ENCODE results near the gene PEX5. TPM values are rescaled to one million over a fixed set of nuclear protein-coding genes. Genes with fewer than 3 reads are reported as not detected.

PEX5 gene
- total RNA-seq, 4 donors from 2014 or later, result 51.8 to 67.4 (median 58.0) TPM

DNA sequence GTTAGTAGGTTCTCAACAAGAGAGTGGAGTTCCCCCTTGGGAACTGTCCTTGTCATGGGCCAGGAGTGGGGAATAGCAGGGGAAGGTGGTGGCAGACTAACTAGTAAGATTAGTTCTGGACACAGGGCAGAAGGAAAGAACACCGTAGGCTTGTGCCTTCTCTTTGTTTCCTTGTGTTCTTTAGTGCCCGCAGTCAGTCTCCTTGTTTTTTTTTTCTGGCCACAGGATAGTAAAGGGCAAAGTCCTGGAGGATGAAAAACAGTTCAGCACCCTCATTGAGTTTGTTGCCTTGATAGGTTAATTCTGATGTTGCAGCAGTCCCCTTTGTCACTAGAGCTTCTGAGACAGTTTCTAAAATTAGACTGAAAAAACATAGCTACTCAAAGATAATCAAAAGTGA lies 8.4 kb downstream of the PEX5 start:
- intact Hi-C loops (cut with DNase I; ENCODE audit: low total_unique reads), result no loop called here
- no peaks in the 10 kb centered on the region for H3K36me3 ChIP-seq
- DNase-seq, result no peak

DNA sequence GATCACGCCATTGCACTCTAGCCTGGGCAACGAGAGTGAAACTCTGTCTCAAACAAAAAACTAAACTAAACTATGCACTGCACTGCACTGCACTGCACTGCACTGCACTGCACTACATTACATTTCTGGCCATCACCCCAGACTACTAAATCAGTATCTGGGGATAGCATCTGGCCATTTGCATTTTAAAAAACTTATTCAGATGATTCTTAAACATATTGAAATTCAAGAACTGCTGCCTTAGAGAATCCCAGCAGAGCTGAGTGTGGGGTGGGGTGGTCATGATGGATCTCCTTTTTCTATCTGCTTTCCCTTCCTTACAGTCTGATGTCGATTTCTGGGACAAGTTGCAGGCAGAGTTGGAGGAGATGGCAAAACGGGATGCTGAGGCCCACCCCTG lies 13.6 kb downstream of the PEX5 start:
- Histone ChIP-seq H3K4me3 (no peak overlapping the region), H3K9me3 (no peaks in the 10 kb centered on the region), H3K4me1 (no peaks in the 10 kb centered on the region), H3K27ac (no peak overlapping the region), H3K36me3 (no peaks in the 10 kb centered on the region), H3K27me3 (no peaks in the 10 kb centered on the region)
- no peak for TF ChIP-seq POLR2A (IDR thresholded peaks at IDR 0.05)
- intact Hi-C loops (cut with DNase I; ENCODE audit: low total_unique reads), result no loop called here
- no peak for DNase-seq

More for the DNA sequence above, 8.4 kb downstream of the PEX5 start:
- Histone ChIP-seq H3K27ac (no peak overlapping the region), H3K9me3 (no peaks in the 10 kb centered on the region), H3K4me3 (no peak overlapping the region), H3K4me1 (no peaks in the 10 kb centered on the region), H3K27me3 (no peaks in the 10 kb centered on the region)
- TF ChIP-seq, protein P1, sequence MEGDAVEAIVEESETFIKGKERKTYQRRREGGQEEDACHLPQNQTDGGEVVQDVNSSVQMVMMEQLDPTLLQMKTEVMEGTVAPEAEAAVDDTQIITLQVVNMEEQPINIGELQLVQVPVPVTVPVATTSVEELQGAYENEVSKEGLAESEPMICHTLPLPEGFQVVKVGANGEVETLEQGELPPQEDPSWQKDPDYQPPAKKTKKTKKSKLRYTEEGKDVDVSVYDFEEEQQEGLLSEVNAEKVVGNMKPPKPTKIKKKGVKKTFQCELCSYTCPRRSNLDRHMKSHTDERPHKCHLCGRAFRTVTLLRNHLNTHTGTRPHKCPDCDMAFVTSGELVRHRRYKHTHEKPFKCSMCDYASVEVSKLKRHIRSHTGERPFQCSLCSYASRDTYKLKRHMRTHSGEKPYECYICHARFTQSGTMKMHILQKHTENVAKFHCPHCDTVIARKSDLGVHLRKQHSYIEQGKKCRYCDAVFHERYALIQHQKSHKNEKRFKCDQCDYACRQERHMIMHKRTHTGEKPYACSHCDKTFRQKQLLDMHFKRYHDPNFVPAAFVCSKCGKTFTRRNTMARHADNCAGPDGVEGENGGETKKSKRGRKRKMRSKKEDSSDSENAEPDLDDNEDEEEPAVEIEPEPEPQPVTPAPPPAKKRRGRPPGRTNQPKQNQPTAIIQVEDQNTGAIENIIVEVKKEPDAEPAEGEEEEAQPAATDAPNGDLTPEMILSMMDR (IDR thresholded peaks at IDR 0.05), result no peak

DNA sequence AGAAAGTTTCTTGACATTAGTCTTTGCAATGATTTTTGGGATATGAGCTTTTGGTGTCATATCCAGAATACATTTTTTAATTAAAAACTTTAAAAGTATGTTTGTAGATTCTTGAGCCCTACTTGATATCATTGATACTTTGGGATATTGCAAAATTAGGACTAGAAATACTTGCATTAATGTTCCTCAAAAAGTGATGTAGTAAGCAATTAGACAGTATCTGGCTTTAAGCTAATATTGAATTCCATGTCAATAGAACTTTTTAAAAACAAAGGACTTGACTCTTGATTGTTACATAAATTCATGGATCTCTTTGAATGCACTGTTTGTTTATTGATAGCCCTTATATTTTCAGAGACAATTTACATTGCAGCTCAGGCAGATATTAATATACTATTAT lies 15.6 kb downstream of the PEX5 start:
- H3K9me3 ChIP-seq, result no peaks in the 10 kb centered on the region
- no peaks in the 10 kb centered on the region for H3K4me1 ChIP-seq
- H3K36me3 ChIP-seq, result no peaks in the 10 kb centered on the region
- H3K27me3 ChIP-seq, result no peaks in the 10 kb centered on the region
- no peak overlapping the region for H3K27ac ChIP-seq
- intact Hi-C loops (cut with DNase I; ENCODE audit: low total_unique reads), result no loop called here
- no peak for DNase-seq
- H3K4me3 ChIP-seq, result no peak overlapping the region
- TF ChIP-seq POLR2A (IDR thresholded peaks at IDR 0.05), result no peak

DNA sequence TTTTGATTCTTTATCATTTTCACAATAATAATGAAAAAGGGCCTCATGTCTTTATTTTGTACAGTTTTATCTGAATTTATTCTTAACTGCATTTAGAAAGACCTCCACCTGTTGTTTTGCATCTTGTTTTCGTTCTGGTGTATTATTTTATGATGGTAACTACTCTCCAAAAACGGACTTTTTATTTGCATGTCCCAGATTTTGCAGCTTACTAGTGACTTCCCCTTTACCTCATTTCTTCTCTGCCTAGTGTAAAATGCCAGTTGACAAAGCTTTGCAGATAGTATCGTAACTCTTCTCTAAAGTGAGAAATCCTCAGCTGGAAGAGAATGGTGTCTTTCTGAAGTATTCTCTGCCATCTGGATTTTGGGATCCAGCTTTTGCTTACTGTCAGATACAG lies 17.2 kb downstream of the PEX5 start:
- Histone ChIP-seq H3K27me3 (no peaks in the 10 kb centered on the region), H3K4me1 (no peaks in the 10 kb centered on the region), H3K36me3 (no peaks in the 10 kb centered on the region), H3K9me3 (no peaks in the 10 kb centered on the region), H3K27ac (no peak overlapping the region), H3K4me3 (no peak overlapping the region)
- DNase-seq, result no peak
- intact Hi-C loops (cut with DNase I; ENCODE audit: low total_unique reads), result no loop called here
- TF ChIP-seq, protein P1 (IDR thresholded peaks at IDR 0.05), result no peak
- no peak for TF ChIP-seq POLR2A (IDR thresholded peaks at IDR 0.05)

DNA sequence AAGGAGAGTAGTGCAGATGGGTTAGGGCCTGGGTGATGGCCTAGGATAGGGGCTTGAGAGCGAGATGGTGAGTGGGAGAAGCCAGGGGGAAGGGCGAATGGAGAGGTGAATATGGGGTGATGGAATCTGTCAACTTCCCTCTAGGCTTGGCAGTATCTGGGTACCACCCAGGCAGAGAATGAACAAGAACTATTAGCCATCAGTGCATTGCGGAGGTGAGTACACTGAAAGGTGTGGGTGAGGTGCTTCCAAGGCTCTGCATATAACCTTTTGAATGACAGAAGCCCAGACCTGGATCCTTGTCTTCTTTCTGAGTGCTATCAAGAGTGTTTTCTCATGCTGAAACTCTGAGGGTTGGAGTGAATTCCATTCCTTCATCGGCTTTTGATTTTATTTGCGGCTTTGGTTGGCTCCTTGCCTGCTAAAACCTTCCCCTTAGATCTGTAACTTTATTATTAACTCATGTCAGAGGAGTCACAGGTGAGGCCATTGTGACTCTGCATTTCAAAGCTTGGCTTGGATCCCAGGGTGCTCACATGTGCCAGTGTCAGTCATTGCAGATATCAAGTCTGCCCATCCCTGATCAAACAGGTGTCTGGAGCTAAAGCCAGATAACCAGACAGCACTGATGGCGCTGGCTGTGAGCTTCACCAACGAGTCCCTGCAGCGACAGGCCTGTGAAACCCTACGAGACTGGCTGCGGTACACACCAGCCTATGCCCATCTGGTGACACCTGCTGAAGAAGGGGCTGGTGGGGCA lies 18.6 kb downstream of the PEX5 start:
- DNase-seq, result no peak
- Histone ChIP-seq H3K27ac (no peak overlapping the region), H3K36me3 (no peaks in the 10 kb centered on the region), H3K9me3 (no peaks in the 10 kb centered on the region), H3K4me3 (no peak overlapping the region), H3K4me1 (no peaks in the 10 kb centered on the region), H3K27me3 (no peaks in the 10 kb centered on the region)
- TF ChIP-seq POLR2A (IDR thresholded peaks at IDR 0.05), result no peak
- TF ChIP-seq, protein P1 (IDR thresholded peaks at IDR 0.05), result no peak
- intact Hi-C loops (cut with DNase I; ENCODE audit: low total_unique reads), result no loop called here

DNA sequence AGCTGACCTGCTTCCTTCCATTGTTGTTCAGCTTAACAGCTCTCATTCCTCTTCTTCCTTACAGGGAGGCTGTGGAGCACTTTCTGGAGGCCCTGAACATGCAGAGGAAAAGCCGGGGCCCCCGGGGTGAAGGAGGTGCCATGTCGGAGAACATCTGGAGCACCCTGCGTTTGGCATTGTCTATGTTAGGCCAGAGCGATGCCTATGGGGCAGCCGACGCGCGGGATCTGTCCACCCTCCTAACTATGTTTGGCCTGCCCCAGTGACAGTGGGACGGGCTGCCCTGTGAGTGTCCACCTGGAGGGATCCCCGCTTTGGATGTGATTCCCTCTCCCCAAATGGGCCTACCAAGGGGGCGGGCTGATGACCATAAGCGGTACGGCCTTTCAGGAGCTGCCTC lies 20.5 kb downstream of the PEX5 start:
- Histone ChIP-seq H3K4me3 (no peak overlapping the region), H3K4me1 (no peaks in the 10 kb centered on the region), H3K27me3 (no peaks in the 10 kb centered on the region), H3K9me3 (no peaks in the 10 kb centered on the region), H3K36me3 (no peaks in the 10 kb centered on the region), H3K27ac (no peak overlapping the region)
- intact Hi-C loops (cut with DNase I; ENCODE audit: low total_unique reads), result no loop called here
- TF ChIP-seq POLR2A (IDR thresholded peaks at IDR 0.05), result no peak
- TF ChIP-seq, protein P1 (IDR thresholded peaks at IDR 0.05), result no peak
- DNase-seq, result no peak
